SK-N-SH treated with all-trans-retinoic acid at 6 μM for 48 hours (cell line): Measurements from ENCODE around the gene GRAMD2A.

Experiments
- ARNTL ChIP-seq: fragments of 450-650 bp; formaldehyde crosslinking; IDR thresholded peaks from 2 replicates; pipeline ENCODE4 v1.5.0; 2020; ENCODE audit warnings: low read depth, mild to moderate bottlenecking, moderate library complexity, borderline replicate concordance
- ESRRG ChIP-seq: fragments of 250-450 bp; sonication (Bioruptor Pico); IDR thresholded peaks from 2 replicates; pipeline ENCODE4 v1.6.1; 2021; ENCODE audit warnings: mild to moderate bottlenecking
- GLIS3 ChIP-seq: fragments of 250-450 bp; sonication (Bioruptor Pico); IDR thresholded peaks from 2 replicates; pipeline ENCODE4 v1.5.0; 2020; ENCODE audit warnings: mild to moderate bottlenecking, moderate library complexity
- OSR1 ChIP-seq: fragments of 250-450 bp; sonication (Bioruptor Pico); IDR thresholded peaks from 2 replicates; pipeline ENCODE4 v1.8.0; 2022; ENCODE audit warnings: moderate library complexity, mild to moderate bottlenecking, inconsistent platforms
- RARB ChIP-seq: fragments of 250-450 bp; sonication (Bioruptor Pico); IDR thresholded peaks from 2 replicates; pipeline ENCODE4 v1.8.0; 2021; ENCODE audit warnings: mild to moderate bottlenecking, moderate library complexity
- SNAI2 ChIP-seq: fragments of 250-450 bp; sonication (Bioruptor Pico); IDR thresholded peaks from 2 replicates; pipeline ENCODE4 v1.5.0; 2020; ENCODE audit warnings: mild to moderate bottlenecking, moderate library complexity
- TCF4 ChIP-seq: fragments of 250-450 bp; sonication (Bioruptor Pico); IDR thresholded peaks from 2 replicates; pipeline ENCODE4 v1.8.0; 2021; ENCODE audit warnings: mild to moderate bottlenecking, moderate library complexity, borderline replicate concordance
- ZFP3 ChIP-seq: fragments of 250-450 bp; sonication (Bioruptor Pico); IDR thresholded peaks from 2 replicates; pipeline ENCODE4 v1.5.0; 2020; ENCODE audit warnings: mild to moderate bottlenecking, moderate library complexity
- ZFP30 ChIP-seq: fragments of 450-650 bp; formaldehyde crosslinking; IDR thresholded peaks from 2 replicates; pipeline ENCODE4 v1.5.0; 2022; ENCODE audit warnings: mild to moderate bottlenecking, moderate library complexity
- ZNF70 ChIP-seq: fragments of 450-650 bp; formaldehyde crosslinking; IDR thresholded peaks from 2 replicates; pipeline ENCODE4 v1.5.0; 2020; ENCODE audit warnings: mild to moderate bottlenecking, moderate library complexity
- ZNF8 ChIP-seq: fragments of 450-650 bp; formaldehyde crosslinking; IDR thresholded peaks from 2 replicates; pipeline ENCODE4 v1.5.0; 2020; ENCODE audit warnings: mild to moderate bottlenecking, moderate library complexity
- TF ChIP-seq, protein P1 (sequence below): fragments of 250-450 bp; sonication (Bioruptor Pico); IDR thresholded peaks from 2 replicates; pipeline ENCODE4 v1.8.0; 2021; ENCODE audit warnings: low read depth, mild to moderate bottlenecking, moderate library complexity, borderline replicate concordance

DNA sequence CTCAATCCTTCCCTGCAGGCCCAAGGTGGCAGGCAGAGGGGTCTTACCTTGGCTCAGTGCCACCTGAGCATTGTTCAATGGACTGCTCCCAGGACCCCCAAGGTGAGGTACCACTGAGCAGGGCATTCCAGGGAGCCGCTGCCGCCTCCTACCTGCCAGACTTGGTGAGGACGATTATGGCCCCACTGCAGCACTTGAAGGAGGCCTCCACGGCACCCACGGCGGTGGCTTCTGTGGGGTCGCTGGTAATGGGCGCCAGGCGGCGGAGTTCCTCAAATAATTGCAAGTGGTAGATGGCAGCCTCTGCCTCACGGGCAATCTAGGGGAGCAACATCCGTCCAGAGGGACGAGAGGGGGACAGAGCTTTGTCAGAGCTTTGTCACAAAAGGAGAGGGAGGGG is 4.7 kb upstream of the GRAMD2A start:
- TF ChIP-seq SNAI2: no peak
- no peak for TF ChIP-seq ZFP3 (CRISPR knock-in tag)
- TF ChIP-seq TCF4 (CRISPR knock-in tag): no peak
- TF ChIP-seq ZFP30 (CRISPR knock-in tag): no peak
- no peak for TF ChIP-seq ZNF8 (CRISPR knock-in tag)
- no peak for TF ChIP-seq RARB (CRISPR knock-in tag)
- no peak for TF ChIP-seq OSR1 (CRISPR knock-in tag)
- no peak for TF ChIP-seq ARNTL (CRISPR knock-in tag)
- TF ChIP-seq GLIS3 (CRISPR knock-in tag): no peak
- TF ChIP-seq ZNF70 (CRISPR knock-in tag): no peak
- TF ChIP-seq, protein P1, sequence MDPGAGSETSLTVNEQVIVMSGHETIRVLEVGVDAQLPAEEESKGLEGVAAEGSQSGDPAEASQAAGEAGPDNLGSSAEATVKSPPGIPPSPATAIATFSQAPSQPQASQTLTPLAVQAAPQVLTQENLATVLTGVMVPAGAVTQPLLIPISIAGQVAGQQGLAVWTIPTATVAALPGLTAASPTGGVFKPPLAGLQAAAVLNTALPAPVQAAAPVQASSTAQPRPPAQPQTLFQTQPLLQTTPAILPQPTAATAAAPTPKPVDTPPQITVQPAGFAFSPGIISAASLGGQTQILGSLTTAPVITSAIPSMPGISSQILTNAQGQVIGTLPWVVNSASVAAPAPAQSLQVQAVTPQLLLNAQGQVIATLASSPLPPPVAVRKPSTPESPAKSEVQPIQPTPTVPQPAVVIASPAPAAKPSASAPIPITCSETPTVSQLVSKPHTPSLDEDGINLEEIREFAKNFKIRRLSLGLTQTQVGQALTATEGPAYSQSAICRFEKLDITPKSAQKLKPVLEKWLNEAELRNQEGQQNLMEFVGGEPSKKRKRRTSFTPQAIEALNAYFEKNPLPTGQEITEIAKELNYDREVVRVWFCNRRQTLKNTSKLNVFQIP: no peak
- TF ChIP-seq ESRRG (CRISPR knock-in tag): no peak
